GM12865 (cell line): ENCODE measurements around the gene PRR4.

Source experiments
- DNase-seq: peaks from one replicate; pipeline ENCODE4 v3.0.0; 2010; ENCODE audit warnings: low read depth
- H3K4me3 ChIP-seq: 2 replicates; pipeline ENCODE4 v1.5.1; 2011; ENCODE audit warnings: mild to moderate bottlenecking, low read depth, low read length, control low read depth
- TF ChIP-seq, protein P1 (sequence below): IDR thresholded peaks from 2 replicates; pipeline ENCODE4 v1.5.1; 2011; ENCODE audit warnings: low read length, control low read depth, low read depth, inconsistent platforms; ENCODE audit not compliant: insufficient read depth; ENCODE audit errors: missing control alignments

PRR4 gene

DNA sequence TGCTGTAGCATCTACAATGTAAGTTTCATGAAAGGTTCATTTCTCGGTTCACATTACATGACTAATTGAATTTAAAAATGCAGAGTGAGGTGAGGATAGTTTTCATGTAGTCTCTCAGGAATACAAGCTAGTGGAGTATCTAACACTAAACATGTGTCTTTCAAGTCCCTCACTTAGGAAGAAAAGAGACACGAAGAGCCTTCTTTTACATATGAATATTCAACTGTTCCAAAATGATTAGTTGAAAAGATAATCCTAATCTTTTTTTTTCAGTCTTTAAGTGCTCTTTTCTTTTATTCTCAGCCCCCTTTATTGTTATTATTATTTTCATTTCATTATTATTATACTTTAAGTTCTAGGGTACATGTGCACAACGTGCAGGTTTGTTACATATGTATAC, 10.8 kb downstream of the PRR4 start:
- no peak overlapping the region for H3K4me3 ChIP-seq
- TF ChIP-seq, protein P1, sequence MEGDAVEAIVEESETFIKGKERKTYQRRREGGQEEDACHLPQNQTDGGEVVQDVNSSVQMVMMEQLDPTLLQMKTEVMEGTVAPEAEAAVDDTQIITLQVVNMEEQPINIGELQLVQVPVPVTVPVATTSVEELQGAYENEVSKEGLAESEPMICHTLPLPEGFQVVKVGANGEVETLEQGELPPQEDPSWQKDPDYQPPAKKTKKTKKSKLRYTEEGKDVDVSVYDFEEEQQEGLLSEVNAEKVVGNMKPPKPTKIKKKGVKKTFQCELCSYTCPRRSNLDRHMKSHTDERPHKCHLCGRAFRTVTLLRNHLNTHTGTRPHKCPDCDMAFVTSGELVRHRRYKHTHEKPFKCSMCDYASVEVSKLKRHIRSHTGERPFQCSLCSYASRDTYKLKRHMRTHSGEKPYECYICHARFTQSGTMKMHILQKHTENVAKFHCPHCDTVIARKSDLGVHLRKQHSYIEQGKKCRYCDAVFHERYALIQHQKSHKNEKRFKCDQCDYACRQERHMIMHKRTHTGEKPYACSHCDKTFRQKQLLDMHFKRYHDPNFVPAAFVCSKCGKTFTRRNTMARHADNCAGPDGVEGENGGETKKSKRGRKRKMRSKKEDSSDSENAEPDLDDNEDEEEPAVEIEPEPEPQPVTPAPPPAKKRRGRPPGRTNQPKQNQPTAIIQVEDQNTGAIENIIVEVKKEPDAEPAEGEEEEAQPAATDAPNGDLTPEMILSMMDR, result no peak
- no peak for DNase-seq

DNA sequence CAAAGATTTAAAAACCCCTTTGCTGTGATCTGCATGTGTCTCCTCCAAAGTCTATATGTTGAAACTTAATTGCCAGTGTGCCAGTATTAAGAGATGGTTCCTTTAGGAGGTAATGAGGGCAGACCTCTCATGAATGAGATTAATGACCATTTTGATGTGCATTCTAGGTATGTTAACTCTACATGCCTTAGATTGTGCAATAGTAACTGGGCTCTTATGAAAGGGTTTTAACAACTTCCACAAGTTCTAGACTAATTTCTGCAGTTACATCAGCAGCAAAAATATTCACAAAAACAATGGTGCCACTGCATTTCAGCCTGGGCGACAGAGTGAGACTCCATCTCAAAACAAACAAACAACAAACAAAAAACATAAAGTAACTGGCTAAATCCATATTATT, 19.3 kb downstream of the PRR4 start:
- no peak for DNase-seq
- no peak overlapping the region for H3K4me3 ChIP-seq
- TF ChIP-seq, protein P1, result no peak

DNA sequence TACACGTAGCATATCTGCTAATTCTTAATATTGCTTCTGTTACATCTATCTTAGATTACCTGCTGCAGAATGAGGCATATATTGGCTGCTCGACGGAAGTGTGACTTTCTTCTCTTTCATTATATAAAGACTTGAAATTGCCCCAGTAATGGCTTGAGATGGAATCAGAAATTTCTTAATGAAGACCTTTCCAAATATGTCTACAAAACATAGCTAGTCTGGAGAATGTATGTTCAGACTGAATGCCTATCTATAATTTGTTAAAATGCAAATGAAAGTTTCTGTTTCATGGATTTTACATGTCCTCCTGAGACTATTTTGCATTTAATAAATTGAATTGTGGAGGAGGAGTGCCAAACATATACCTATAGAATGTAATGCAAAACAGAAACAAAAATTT, 23.0 kb downstream of the PRR4 start, which contains the start of gene TAS2R10:
TSS of gene TAS2R10 (minus strand) at position 101 of the 400 bp plus-strand sequence. CDS start at position 12, 89 bp downstream.
- H3K4me3 ChIP-seq, result no peak within 1 kb of the TSS
- TF ChIP-seq, protein P1, result no peak
- DNase-seq, result no peak

DNA sequence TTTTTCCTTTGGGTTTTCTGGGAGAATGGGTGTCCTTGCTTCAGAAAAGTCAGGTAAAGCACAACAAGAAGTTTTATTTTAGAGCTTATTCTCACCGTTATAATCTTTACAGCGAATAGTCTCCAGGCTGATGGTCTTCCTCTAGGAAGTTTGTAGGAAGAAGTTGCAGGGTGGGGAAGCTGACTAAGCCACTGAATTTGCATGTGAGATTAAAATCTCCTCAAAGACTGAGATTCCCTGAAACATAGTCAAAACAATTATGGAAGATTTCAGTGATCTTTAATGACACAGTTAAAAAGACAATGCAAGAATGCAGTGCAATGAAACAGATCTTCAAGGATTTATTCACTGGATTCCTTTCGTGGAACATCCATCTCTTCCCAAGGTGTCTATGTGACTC, 24.3 kb downstream of the PRR4 start:
- DNase-seq, result no peak
- TF ChIP-seq, protein P1, result no peak
- no peak overlapping the region for H3K4me3 ChIP-seq

DNA sequence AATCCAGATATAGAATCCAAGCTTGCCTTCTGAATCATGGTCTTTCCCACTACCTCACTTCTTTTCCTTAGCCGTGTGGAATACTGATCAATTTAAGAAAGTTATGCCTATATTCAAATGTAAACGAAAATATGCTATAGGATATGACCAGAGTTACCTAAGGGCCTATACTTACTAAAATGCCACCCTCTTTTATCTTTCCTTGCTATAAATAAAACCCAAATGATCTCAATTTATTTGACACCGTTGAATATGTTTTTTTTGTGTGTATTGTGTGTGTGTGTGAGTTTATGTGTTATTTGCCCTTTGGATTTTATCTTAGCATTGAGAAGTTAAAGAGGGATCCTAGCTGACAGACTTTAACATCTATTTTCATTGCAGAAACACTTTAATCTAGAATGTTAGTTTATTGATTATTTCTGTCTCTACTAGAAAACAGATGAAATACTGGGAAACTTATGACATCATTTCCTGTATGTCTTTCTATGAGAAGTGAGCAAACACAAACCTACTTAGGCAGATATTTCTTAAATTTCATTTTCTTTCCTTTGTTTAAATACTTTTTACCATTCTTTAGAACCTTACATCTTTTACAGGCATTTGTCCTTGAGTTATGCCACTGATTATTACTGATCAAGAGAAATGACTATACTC, 37.3 kb downstream of the PRR4 start:
- TF ChIP-seq, protein P1, result no peak
- DNase-seq, result no peak
- no peak overlapping the region for H3K4me3 ChIP-seq

DNA sequence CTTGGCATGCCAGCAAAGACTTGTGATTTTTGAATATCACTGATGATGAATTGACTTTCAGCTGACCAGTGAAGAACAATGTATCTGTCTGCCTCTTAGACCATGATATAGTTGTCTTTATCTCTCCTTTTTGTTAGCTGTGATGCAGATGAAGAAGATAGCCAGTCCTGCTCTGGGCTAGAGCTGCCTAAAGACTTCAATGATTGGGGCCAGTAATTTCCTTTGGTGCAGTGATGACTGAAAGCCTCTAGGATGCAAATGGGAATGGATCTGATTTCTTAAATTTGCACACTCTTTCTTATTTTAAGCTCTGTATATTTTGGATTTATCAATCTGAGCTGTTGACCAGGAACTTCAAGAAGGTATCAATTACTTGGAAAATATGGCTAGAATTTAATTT, 39.2 kb downstream of the PRR4 start, which contains the start of gene TAS2R9:
TSS of gene TAS2R9 (minus strand) at position 101 of the 400 bp plus-strand sequence. CDS start at position 8, 93 bp downstream.
- H3K4me3 ChIP-seq, result no peak within 1 kb of the TSS
- DNase-seq, result no peak
- TF ChIP-seq, protein P1, result no peak

DNA sequence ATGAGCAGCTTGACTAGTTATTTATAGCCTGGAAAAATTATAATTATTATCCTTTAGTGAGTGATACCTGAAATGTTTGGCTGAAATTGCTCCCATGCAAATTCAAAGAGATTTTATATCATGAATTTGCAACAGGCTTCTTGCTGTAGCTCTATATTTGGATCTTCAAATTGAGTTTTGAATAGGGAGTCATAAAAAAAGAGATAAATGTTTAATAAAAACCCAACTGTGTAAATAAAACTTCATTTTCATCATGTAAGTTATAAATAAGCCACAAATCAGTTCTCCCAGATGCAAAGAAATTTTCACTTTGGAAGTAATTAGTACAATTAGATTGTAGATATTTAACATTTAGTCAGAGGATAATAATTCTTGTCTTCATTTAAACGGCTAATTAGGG, 42.1 kb downstream of the PRR4 start, which contains the start of gene TAS2R8:
TSS of gene TAS2R8 (minus strand) at position 101 of the 400 bp plus-strand sequence. CDS start 306 bp downstream, outside the sequence.
- no peak within 1 kb of the TSS for H3K4me3 ChIP-seq
- DNase-seq, result no peak
- TF ChIP-seq, protein P1, result no peak
